ENCODE results near the gene CIDEB. TPM values are rescaled to one million over a fixed set of nuclear protein-coding genes. Genes with fewer than 3 reads are reported as not detected.

CIDEB gene
- total and polyA plus RNA-seq, 2 of the 13 experiments (the other 11 are each of a cell fraction or from before 2014, with no cell fraction given) = 35.8 to 110 TPM

DNA sequence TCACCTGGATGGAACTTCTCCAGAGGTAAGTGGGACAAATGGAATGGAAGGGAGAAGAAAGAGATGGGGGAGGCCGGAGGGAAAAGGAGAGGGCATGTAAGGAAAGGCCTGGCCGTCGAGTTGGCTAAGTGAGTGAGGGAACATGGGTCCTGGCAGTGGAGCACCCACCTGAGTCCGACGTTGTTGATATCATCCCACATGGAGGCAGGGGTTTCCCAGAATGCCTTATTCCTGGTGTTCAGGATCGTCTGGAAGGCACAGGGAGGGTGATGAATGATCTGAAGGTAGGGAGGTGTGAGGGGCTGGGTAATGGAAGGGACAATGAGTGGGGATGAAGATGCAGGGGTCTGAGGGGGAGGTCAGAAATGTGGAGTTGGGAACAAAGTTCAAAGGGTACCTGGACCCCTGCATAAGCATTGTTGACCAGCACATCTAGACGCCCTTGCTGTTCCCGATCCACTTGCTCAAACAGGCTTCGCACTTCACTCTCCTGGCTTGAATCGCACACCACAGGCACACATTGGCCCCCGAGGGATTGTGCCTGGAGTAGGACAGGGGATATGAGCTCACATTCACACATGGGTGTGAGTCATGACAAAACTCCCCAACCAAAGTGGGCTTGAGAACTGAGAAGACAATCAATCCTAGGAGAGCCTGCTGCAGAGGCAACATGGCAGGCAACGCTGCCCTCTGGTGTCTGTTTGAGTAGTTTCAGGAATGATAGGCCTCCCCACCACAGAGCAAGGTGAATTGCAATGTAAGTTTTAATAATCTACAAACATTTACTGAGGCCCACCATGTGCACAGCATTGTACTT, 11.2 kb downstream of the CIDEB start (continued):
- peak; percentile 58; the same call in 1 of the 2 replicates for TF ChIP-seq ZBED4 (CRISPR knock-in tag; IDR thresholded peaks at IDR 0.05; ENCODE audit: borderline replicate concordance)
- 0 out of 2 replicates have a peak, but pooled peaks have one; percentile 29 for TF ChIP-seq ARNT2 (CRISPR knock-in tag; IDR thresholded peaks at IDR 0.05; ENCODE audit: low read depth)
- TF ChIP-seq ZNF446 (CRISPR knock-in tag; IDR thresholded peaks at IDR 0.05) = no peak
- TF ChIP-seq ELF1 (CRISPR knock-in tag; IDR thresholded peaks at IDR 0.05) = 0 out of 2 replicates have a peak, but pooled peaks have one; percentile 52
- TF ChIP-seq ZBTB42 (CRISPR knock-in tag; IDR thresholded peaks at IDR 0.05) = no peak
- TF ChIP-seq FOXO1 (CRISPR knock-in tag; IDR thresholded peaks at IDR 0.05) = peak; percentile 46; the same call in 1 of the 2 replicates
- TF ChIP-seq, protein P1, sequence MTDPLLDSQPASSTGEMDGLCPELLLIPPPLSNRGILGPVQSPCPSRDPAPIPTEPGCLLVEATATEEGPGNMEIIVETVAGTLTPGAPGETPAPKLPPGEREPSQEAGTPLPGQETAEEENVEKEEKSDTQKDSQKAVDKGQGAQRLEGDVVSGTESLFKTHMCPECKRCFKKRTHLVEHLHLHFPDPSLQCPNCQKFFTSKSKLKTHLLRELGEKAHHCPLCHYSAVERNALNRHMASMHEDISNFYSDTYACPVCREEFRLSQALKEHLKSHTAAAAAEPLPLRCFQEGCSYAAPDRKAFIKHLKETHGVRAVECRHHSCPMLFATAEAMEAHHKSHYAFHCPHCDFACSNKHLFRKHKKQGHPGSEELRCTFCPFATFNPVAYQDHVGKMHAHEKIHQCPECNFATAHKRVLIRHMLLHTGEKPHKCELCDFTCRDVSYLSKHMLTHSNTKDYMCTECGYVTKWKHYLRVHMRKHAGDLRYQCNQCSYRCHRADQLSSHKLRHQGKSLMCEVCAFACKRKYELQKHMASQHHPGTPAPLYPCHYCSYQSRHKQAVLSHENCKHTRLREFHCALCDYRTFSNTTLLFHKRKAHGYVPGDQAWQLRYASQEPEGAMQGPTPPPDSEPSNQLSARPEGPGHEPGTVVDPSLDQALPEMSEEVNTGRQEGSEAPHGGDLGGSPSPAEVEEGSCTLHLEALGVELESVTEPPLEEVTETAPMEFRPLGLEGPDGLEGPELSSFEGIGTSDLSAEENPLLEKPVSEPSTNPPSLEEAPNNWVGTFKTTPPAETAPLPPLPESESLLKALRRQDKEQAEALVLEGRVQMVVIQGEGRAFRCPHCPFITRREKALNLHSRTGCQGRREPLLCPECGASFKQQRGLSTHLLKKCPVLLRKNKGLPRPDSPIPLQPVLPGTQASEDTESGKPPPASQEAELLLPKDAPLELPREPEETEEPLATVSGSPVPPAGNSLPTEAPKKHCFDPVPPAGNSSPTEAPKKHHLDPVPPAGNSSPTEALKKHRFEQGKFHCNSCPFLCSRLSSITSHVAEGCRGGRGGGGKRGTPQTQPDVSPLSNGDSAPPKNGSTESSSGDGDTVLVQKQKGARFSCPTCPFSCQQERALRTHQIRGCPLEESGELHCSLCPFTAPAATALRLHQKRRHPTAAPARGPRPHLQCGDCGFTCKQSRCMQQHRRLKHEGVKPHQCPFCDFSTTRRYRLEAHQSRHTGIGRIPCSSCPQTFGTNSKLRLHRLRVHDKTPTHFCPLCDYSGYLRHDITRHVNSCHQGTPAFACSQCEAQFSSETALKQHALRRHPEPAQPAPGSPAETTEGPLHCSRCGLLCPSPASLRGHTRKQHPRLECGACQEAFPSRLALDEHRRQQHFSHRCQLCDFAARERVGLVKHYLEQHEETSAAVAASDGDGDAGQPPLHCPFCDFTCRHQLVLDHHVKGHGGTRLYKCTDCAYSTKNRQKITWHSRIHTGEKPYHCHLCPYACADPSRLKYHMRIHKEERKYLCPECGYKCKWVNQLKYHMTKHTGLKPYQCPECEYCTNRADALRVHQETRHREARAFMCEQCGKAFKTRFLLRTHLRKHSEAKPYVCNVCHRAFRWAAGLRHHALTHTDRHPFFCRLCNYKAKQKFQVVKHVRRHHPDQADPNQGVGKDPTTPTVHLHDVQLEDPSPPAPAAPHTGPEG (CRISPR knock-in tag; IDR thresholded peaks at IDR 0.05) = no peak
- TF ChIP-seq SALL1 (CRISPR knock-in tag; IDR thresholded peaks at IDR 0.05) = peak; percentile 80
- TF ChIP-seq AHDC1 (CRISPR knock-in tag; IDR thresholded peaks at IDR 0.05; ENCODE audit: borderline replicate concordance) = no peak
- TF ChIP-seq, protein P2, sequence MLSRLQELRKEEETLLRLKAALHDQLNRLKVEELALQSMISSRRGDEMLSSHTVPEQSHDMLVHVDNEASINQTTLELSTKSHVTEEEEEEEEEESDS (CRISPR knock-in tag; IDR thresholded peaks at IDR 0.05; ENCODE audit: borderline replicate concordance) = no peak

Measured in HepG2 (cell line).